Smooth muscle cell of the brain vasculature (primary cell): Measurements from ENCODE around the gene POLRMT.
"Not testable (repeated sequence)": the region's sequence is repeated elsewhere in the genome, so short reads cannot be mapped to it uniquely, and the experiment has no call there.

Experiments used
- DNase-seq: peaks from one replicate; pipeline ENCODE4 v3.0.0-alpha.2; 2012; ENCODE audit warnings: low read depth, low spot score

POLRMT gene

GRCh38 chr19:628168-628567, 5.2 kb downstream of the POLRMT start:
- no peak for DNase-seq

GRCh38 chr19:626566-626965, 6.8 kb downstream of the POLRMT start:
- DNase-seq: not testable (repeated sequence)

- no peak for DNase-seq
Measured at GRCh38 chr19:625257-625656, 8.1 kb downstream of the POLRMT start.

GRCh38 chr19:624433-625109, 8.8 kb downstream of the POLRMT start:
- no peak for DNase-seq

GRCh38 chr19:623974-624373, 9.4 kb downstream of the POLRMT start:
- peak; percentile 98 for DNase-seq

GRCh38 chr19:623175-623916, 10.0 kb downstream of the POLRMT start:
- DNase-seq: no peak

GRCh38 chr19:622666-623065, 10.7 kb downstream of the POLRMT start:
- DNase-seq: no peak

GRCh38 chr19:621819-622218, 11.5 kb downstream of the POLRMT start:
- DNase-seq: no peak

GRCh38 chr19:621191-621590, 12.1 kb downstream of the POLRMT start:
- DNase-seq: not testable (repeated sequence)

GRCh38 chr19:620166-620862, 13.0 kb downstream of the POLRMT start:
- DNase-seq: no peak

GRCh38 chr19:619286-620002, 13.9 kb downstream of the POLRMT start:
- DNase-seq: no peak

- no peak for DNase-seq
Measured at GRCh38 chr19:618674-619285, 14.6 kb downstream of the POLRMT start.

- DNase-seq: no peak
Measured at GRCh38 chr19:618247-618619, 15.1 kb downstream of the POLRMT start.

- no peak for DNase-seq
Measured at GRCh38 chr19:617551-618246, 15.6 kb downstream of the POLRMT start.

GRCh38 chr19:616747-617526, 16.4 kb downstream of the POLRMT start:
- DNase-seq: no peak

GRCh38 chr19:616062-616700, 17.2 kb downstream of the POLRMT start:
- DNase-seq: no peak

- no peak for DNase-seq
Measured at GRCh38 chr19:615619-616018, 17.7 kb downstream of the POLRMT start.

- DNase-seq: no peak
Measured at GRCh38 chr19:613732-614567, 19.4 kb downstream of the POLRMT start.

GRCh38 chr19:612941-613340, 20.4 kb downstream of the POLRMT start:
- DNase-seq: no peak
